A549 (cell line): Measurements from ENCODE around the gene TXNL1.

ENCODE experiments used
- BHLHE40 ChIP-seq: IDR thresholded peaks from 2 replicates; pipeline ENCODE4 v1.6.1; 2012; ENCODE audit warnings: low read depth, low read length, inconsistent platforms
- CHD2 ChIP-seq: fragments of 150-350 bp; IDR thresholded peaks from 2 replicates; pipeline ENCODE4 v1.6.1; 2014; ENCODE audit warnings: low read length; ENCODE audit not compliant: partially characterized antibody
- CTCF ChIP-seq: fragments of >200 bp; sonication (Bioruptor Twin); formaldehyde crosslinking; IDR thresholded peaks from 3 replicates; pipeline ENCODE4 v1.5.1; 2016
- E2F6 ChIP-seq: IDR thresholded peaks from 2 replicates; pipeline ENCODE4 v1.6.1; 2012; ENCODE audit warnings: low read depth, borderline replicate concordance
- EHMT2 ChIP-seq: fragments of 200-600 bp; sonication (generic); IDR thresholded peaks from 2 replicates; pipeline ENCODE4 v1.6.1; 2016; ENCODE audit warnings: antibody characterized with exemption, low read depth, mild to moderate bottlenecking, moderate library complexity
- EP300 ChIP-seq, 2 experiments: fragments of >200 bp; sonication (Bioruptor Twin); formaldehyde crosslinking; IDR thresholded peaks; 2 replicates in 1 of 2; 3 replicates in 1 of 2; pipeline ENCODE4 v1.6.1; 2016 to 2017
- FOSL2 ChIP-seq, 2 experiments: fragments of 450-650 bp in 1 of 2; fragments of >200 bp in 1 of 2; sonication (Bioruptor Twin) in 1 of 2; formaldehyde crosslinking; IDR thresholded peaks; 2 replicates each; pipeline versions ENCODE4 v1.5.0 to v1.6.1; 2016 to 2020; ENCODE audit warnings: mild to moderate bottlenecking in 1 of 2, moderate library complexity in 1 of 2
- JUN ChIP-seq, 2 experiments: fragments of >200 bp; sonication (Bioruptor Twin); formaldehyde crosslinking; IDR thresholded peaks; 2 replicates in 1 of 2; 3 replicates in 1 of 2; pipeline ENCODE4 v1.6.1; 2016 to 2017
- MAFK ChIP-seq: fragments of 450-650 bp; IDR thresholded peaks from 2 replicates; pipeline ENCODE4 v1.6.1; 2014; ENCODE audit not compliant: partially characterized antibody
- MAX ChIP-seq: IDR thresholded peaks from 2 replicates; pipeline ENCODE4 v1.6.1; 2012
- MAZ ChIP-seq: fragments of 150-350 bp; IDR thresholded peaks from 2 replicates; pipeline ENCODE4 v1.6.1; 2014; ENCODE audit warnings: antibody characterized with exemption, low read depth, low read length, borderline replicate concordance
- MYC ChIP-seq: IDR thresholded peaks from 2 replicates; pipeline ENCODE4 v1.6.1; 2012; ENCODE audit warnings: mild to moderate bottlenecking, inconsistent platforms, low read length, improper control_type of control experiment, borderline replicate concordance
- POLR2A ChIP-seq: IDR thresholded peaks from 2 replicates; pipeline ENCODE4 v1.6.1; 2012; ENCODE audit warnings: mild to moderate bottlenecking, low read length

GRCh38 chr18:56662902-56663301, 24.5 kb upstream of the TXNL1 start:
- TF ChIP-seq CTCF (no peak), EP300 (IDR thresholded peaks at IDR 0.05) (no peak), MAFK (no peak), CHD2 (no peak), MAZ (no peak), POLR2A (no peak), EHMT2 (no peak), JUN (IDR thresholded peaks at IDR 0.05) (no peak), E2F6 (no peak), MAX (no peak), MYC (no peak), BHLHE40 (no peak), FOSL2 (IDR thresholded peaks at IDR 0.05) (no peak), FOSL2 (CRISPR knock-in tag; IDR thresholded peaks at IDR 0.05) (no peak)
